HCT116 (cell line): Measurements from ENCODE around the gene PPDPF. TPM values are rescaled to one million over a fixed set of nuclear protein-coding genes. Genes with fewer than 3 reads are reported as not detected.

Experiments
- ATAC-seq: fragments of 200-7000 bp; cut with Tn5 transposase; 2 replicates; pipeline ENCODE4 v1.9.1; 2020; ENCODE audit warnings: mild to moderate bottlenecking, moderate library complexity
- BruUV-seq: library from RNA; stranded (reverse); fragments of 400-500 nt; replicated peaks from 2 replicates; lab custom pipeline; 2021; lab: Mats Ljungman, UMichigan
- CTCF ChIA-PET: fragments of 300-600 bp; sonication (Branson Sonifier 250); formaldehyde crosslinking; loops from one replicate; lab custom pipeline; 2021; ENCODE audit warnings: antibody characterized with exemption; lab: Charles Lee
- POLR2A ChIA-PET: fragments of 300-600, 350-600 bp; sonication (Branson Sonifier 250); formaldehyde crosslinking; loops from one replicate; lab custom pipeline; 2021; ENCODE audit warnings: antibody characterized with exemption; lab: Charles Lee
- RAD21 ChIA-PET, 2 experiments: fragments of 300-600 bp; sonication (Branson Sonifier 250); formaldehyde crosslinking; loops; one replicate each; lab custom pipeline; 2023; ENCODE audit warnings: low total read pairs in 2 of 2; ENCODE audit not compliant: uncharacterized antibody in 2 of 2, unreplicated experiment in 2 of 2, low non-redundant PET in 1 of 2; lab: Charles Lee
- DNase-seq: peaks from one replicate; pipeline ENCODE4 v3.0.0-alpha.2; 2010; ENCODE audit warnings: low read depth, low spot score
- H2AFZ ChIP-seq: fragments of 200-600 bp; shearing (Covaris generic), sonication (generic); 2 replicates; pipeline ENCODE4 v1.6.1; 2017; ENCODE audit warnings: low read depth, mixed run types, mixed read lengths, antibody characterized with exemption, low read length; ENCODE audit not compliant: poor library complexity, severe bottlenecking
- H3K27ac ChIP-seq: 2 replicates; pipeline ENCODE4 v1.5.1; 2012; ENCODE audit warnings: low read depth, low read length
- H3K27me3 ChIP-seq: fragments of 200-600 bp; sonication (generic); 2 replicates; pipeline ENCODE4 v1.6.1; 2016; ENCODE audit warnings: mixed run types, low read length, mixed read lengths; ENCODE audit not compliant: insufficient read depth
- H3K36me3 ChIP-seq, 2 experiments: fragments of 200-500 bp in 1 of 2; fragments of 200-600 bp in 1 of 2; sonication (Bioruptor generic) in 1 of 2; sonication (generic) in 1 of 2; 2 replicates each; pipeline versions ENCODE4 v1.5.1 to v1.6.1; 2014 to 2016; ENCODE audit warnings: low read length in 2 of 2, inconsistent platforms in 1 of 2, mixed read lengths in 1 of 2, mixed run types in 1 of 2; ENCODE audit not compliant: insufficient read depth in 2 of 2, control insufficient read depth in 1 of 2
- H3K4me1 ChIP-seq, 2 experiments: fragments of 200-600 bp in 1 of 2; sonication (generic) in 1 of 2; 2 replicates each; pipeline versions ENCODE4 v1.5.1 to v1.6.1; 2012 to 2017; ENCODE audit warnings: low read length in 2 of 2, inconsistent platforms in 1 of 2, mild to moderate bottlenecking in 1 of 2, mixed read lengths in 1 of 2, mixed run types in 1 of 2, moderate library complexity in 1 of 2; ENCODE audit not compliant: insufficient read depth in 2 of 2, control insufficient read depth in 1 of 2
- H3K4me2 ChIP-seq: fragments of 200-600 bp; sonication (generic); 2 replicates; pipeline ENCODE4 v1.6.1; 2017; ENCODE audit warnings: mixed run types, low read length, mixed read lengths
- H3K4me3 ChIP-seq, 2 experiments: fragments of 200-600 bp in 1 of 2; sonication (generic) in 1 of 2; replicated peaks in 1 of 2; 2 replicates each; pipeline ENCODE4 v1.5.1; 2011 to 2016; ENCODE audit warnings: low read length in 2 of 2, control low read depth in 1 of 2, low read depth in 1 of 2, mild to moderate bottlenecking in 1 of 2, mixed read lengths in 1 of 2, mixed run types in 1 of 2
- H3K79me2 ChIP-seq: fragments of 200-600 bp; sonication (generic); 2 replicates; pipeline ENCODE4 v1.6.1; 2017; ENCODE audit warnings: mild to moderate bottlenecking, mixed run types, low read length, moderate library complexity, mixed read lengths; ENCODE audit not compliant: insufficient read depth
- H3K9ac ChIP-seq: fragments of 200-600 bp; sonication (generic); 2 replicates; pipeline ENCODE4 v1.6.1; 2016; ENCODE audit warnings: low read length, mixed read lengths
- H3K9me2 ChIP-seq: fragments of 200-600 bp; sonication (generic), shearing (Covaris generic); 2 replicates; pipeline ENCODE4 v1.6.1; 2017; ENCODE audit warnings: mixed run types, mild to moderate bottlenecking, moderate library complexity; ENCODE audit not compliant: insufficient read depth
- H3K9me3 ChIP-seq, 2 experiments: fragments of 200-500 bp in 1 of 2; fragments of 200-600 bp in 1 of 2; sonication (Bioruptor generic) in 1 of 2; sonication (generic) in 1 of 2; 2 replicates each; pipeline ENCODE4 v1.6.1; 2014 to 2017; ENCODE audit warnings: low read length in 2 of 2, mixed read lengths in 2 of 2, inconsistent platforms in 1 of 2, low read depth in 1 of 2, mild to moderate bottlenecking in 1 of 2, mixed run types in 1 of 2, moderate library complexity in 1 of 2; ENCODE audit not compliant: control insufficient read depth in 1 of 2, insufficient read depth in 1 of 2
- H4K20me1 ChIP-seq: fragments of 200-600 bp; sonication (generic), shearing (Covaris generic); 2 replicates; pipeline ENCODE4 v1.6.1; 2017; ENCODE audit warnings: mixed run types, mild to moderate bottlenecking, moderate library complexity; ENCODE audit not compliant: insufficient read depth
- CBX3 ChIP-seq: IDR thresholded peaks from 2 replicates; pipeline ENCODE4 v1.6.1; 2012; ENCODE audit warnings: low read depth
- EGR1 ChIP-seq: IDR thresholded peaks from 2 replicates; pipeline ENCODE4 v1.6.1; 2012; ENCODE audit warnings: low read depth
- ELF1 ChIP-seq: IDR thresholded peaks from 2 replicates; pipeline ENCODE4 v1.6.1; 2012; ENCODE audit warnings: low read depth, borderline replicate concordance
- EZH2 ChIP-seq: fragments of 200-600 bp; sonication (generic); IDR thresholded peaks from 2 replicates; pipeline ENCODE4 v1.6.1; 2017; ENCODE audit warnings: antibody characterized with exemption, mixed run types
- EZH2phosphoT487 ChIP-seq: fragments of 200-600 bp; IDR thresholded peaks from 2 replicates; pipeline ENCODE4 v1.6.1; 2018; ENCODE audit warnings: antibody characterized with exemption, borderline replicate concordance
- FOSL1 ChIP-seq: IDR thresholded peaks from 2 replicates; pipeline ENCODE4 v1.6.1; 2012; ENCODE audit warnings: low read depth
- POLR2AphosphoS5 ChIP-seq: IDR thresholded peaks from 2 replicates; pipeline ENCODE4 v1.6.1; 2011; ENCODE audit warnings: mild to moderate bottlenecking, low read depth, low read length, moderate library complexity
- SP1 ChIP-seq: IDR thresholded peaks from 2 replicates; pipeline ENCODE4 v1.6.1; 2012; ENCODE audit warnings: low read depth
- TCF7L2 ChIP-seq: IDR thresholded peaks from 2 replicates; pipeline ENCODE4 v1.7.0; 2011; ENCODE audit warnings: borderline replicate concordance, inconsistent platforms; ENCODE audit not compliant: insufficient read depth, insufficient read length; ENCODE audit errors: extremely low read depth
- ZFX ChIP-seq: fragments of 450-650 bp; IDR thresholded peaks from 2 replicates; pipeline ENCODE4 v1.6.1; 2017
- intact Hi-C: fragments of 100-400 bp; cut with micrococcal nuclease; formaldehyde crosslinking; loops from 2 replicates; pipeline ENCODE4 v1.10.0; 2022
- total RNA-seq: library from RNA; stranded (reverse); gene quantifications from one replicate; pipeline ENCODE4 v1.2.1, GENCODE V29; 2021; ENCODE audit not compliant: unreplicated experiment
- TF ChIP-seq, protein P1 (sequence below): IDR thresholded peaks from 2 replicates; pipeline ENCODE4 v1.6.1; 2011; ENCODE audit warnings: mild to moderate bottlenecking, low read length, moderate library complexity; ENCODE audit not compliant: insufficient replicate concordance; ENCODE audit errors: extremely low read depth

Gene PPDPF
- total RNA-seq, 1 experiment from 2014 or later = 346 TPM

DNA sequence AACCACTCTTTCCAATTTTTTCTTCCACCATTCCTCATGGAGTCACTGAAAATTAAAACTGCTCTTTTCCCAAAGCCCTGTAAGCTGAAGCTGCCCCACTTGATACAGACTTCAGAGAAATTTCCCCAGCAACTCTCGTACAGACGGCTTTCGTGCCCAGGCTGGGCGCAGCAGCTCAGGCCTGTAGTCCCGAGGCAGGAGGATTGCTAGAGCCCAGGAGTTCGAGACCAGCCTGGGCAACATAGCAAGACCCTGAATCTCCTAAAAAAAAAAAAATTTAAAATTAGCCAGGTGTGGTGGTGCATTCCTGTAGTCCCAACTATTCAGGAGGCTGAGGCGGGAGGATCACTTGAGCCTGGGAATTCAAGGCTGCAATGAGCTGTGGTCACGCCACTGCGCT lies 6.6 kb downstream of the PPDPF start (continued):
- TF ChIP-seq TCF7L2 (no peak), EZH2phosphoT487 (no peak), CBX3 (no peak), POLR2AphosphoS5 (no peak), SP1 (no peak), EGR1 (no peak), ELF1 (no peak), FOSL1 (no peak)

- intact Hi-C loops = no loop called here
- RAD21 ChIA-PET = interaction anchor here in 1 of 2 experiments (0.9 kb wide), 1 partner anchor 9 kb away, joined by 4 read pairs; no protein-coding TSS in a partner anchor
- Histone ChIP-seq H2AFZ (no peak overlapping the region), H4K20me1 (no peaks in the 10 kb centered on the region), H3K4me2 (no peak overlapping the region), H3K4me1 (peaks cover 12 to 21% of the 10 kb centered on the region in 2 experiments), H3K27ac (no peak overlapping the region), H3K9me2 (no peaks in the 10 kb centered on the region), H3K9ac (no peak overlapping the region), H3K9me3 (no peaks in the 10 kb centered on the region), H3K27me3 (no peaks in the 10 kb centered on the region), H3K36me3 (no peaks in the 10 kb centered on the region), H3K79me2 (no peaks in the 10 kb centered on the region), H3K4me3 (no peak overlapping the region)
- POLR2A ChIA-PET = interaction anchor here (1.6 kb wide), 1 partner anchor 13 kb away, joined by 3 read pairs; no protein-coding TSS in a partner anchor
- no peak for DNase-seq
- TF ChIP-seq EZH2 (no peak), SP1 (no peak), EZH2phosphoT487 (no peak), ZFX (no peak)
- TF ChIP-seq, protein P1, sequence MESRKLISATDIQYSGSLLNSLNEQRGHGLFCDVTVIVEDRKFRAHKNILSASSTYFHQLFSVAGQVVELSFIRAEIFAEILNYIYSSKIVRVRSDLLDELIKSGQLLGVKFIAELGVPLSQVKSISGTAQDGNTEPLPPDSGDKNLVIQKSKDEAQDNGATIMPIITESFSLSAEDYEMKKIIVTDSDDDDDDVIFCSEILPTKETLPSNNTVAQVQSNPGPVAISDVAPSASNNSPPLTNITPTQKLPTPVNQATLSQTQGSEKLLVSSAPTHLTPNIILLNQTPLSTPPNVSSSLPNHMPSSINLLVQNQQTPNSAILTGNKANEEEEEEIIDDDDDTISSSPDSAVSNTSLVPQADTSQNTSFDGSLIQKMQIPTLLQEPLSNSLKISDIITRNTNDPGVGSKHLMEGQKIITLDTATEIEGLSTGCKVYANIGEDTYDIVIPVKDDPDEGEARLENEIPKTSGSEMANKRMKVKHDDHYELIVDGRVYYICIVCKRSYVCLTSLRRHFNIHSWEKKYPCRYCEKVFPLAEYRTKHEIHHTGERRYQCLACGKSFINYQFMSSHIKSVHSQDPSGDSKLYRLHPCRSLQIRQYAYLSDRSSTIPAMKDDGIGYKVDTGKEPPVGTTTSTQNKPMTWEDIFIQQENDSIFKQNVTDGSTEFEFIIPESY = no peak
- CTCF ChIA-PET = interaction anchor here (2.3 kb wide), 1 partner anchor 9 kb away, joined by 11 read pairs; the partner anchor contains the start of gene PTK6
- ATAC-seq = no peak
- BruUV-seq = no TSS peak
Measured at GRCh38 chr20:63529180-63529860, 8.8 kb downstream of the PPDPF start.
